ENCODE data around the gene PAPSS2. TPM values are rescaled to one million over a fixed set of nuclear protein-coding genes. Genes with fewer than 3 reads are reported as not detected.

The PAPSS2 gene
- total and polyA plus RNA-seq, 2 experiments from 2014 or later: 38.3 to 58.0 TPM

DNA sequence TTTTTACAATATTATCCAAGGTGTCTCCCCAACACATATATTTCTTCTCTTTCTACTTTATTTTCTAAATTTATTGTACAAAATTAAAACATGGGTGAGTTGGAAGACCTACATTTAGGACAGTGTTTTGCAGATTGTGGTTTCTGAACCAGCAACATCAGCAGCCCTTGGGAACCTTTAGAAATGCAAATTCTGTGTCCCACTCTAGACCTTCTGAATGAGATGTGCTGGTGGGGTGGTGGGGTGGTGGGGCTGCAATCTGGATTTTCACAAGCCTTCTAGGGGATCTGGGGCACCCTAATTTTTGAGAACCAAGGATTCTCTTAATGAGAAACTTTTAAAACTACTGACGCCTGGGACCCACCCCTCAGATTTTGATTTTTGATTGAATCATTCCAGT, 7.4 kb upstream of the PAPSS2 start:
- Histone ChIP-seq H3K79me2 (no peaks in the 10 kb centered on the region), H3K27me3 (no peaks in the 10 kb centered on the region), H3K27ac (no peak overlapping the region), H3K9me3 (ENCODE audit: low read depth) (no peaks in the 10 kb centered on the region), H3K4me3 (no peak overlapping the region), H3K4me2 (no peak overlapping the region), H3K36me3 (replicated peaks; ENCODE audit: insufficient read depth, low read depth) (no peaks in the 10 kb centered on the region), H3K4me1 (ENCODE audit: insufficient read depth) (no peaks in the 10 kb centered on the region), H2AFZ (no peak overlapping the region), H3K9me2 (replicated peaks; ENCODE audit: insufficient read depth) (no peaks in the 10 kb centered on the region), H4K20me1 (ENCODE audit: insufficient read depth, poor library complexity, severe bottlenecking) (no peaks in the 10 kb centered on the region)
- TF ChIP-seq EZH2phosphoT487 (IDR thresholded peaks at IDR 0.05; ENCODE audit: low read depth, severe bottlenecking, unreplicated experiment): no peak
- TF ChIP-seq, protein P1, sequence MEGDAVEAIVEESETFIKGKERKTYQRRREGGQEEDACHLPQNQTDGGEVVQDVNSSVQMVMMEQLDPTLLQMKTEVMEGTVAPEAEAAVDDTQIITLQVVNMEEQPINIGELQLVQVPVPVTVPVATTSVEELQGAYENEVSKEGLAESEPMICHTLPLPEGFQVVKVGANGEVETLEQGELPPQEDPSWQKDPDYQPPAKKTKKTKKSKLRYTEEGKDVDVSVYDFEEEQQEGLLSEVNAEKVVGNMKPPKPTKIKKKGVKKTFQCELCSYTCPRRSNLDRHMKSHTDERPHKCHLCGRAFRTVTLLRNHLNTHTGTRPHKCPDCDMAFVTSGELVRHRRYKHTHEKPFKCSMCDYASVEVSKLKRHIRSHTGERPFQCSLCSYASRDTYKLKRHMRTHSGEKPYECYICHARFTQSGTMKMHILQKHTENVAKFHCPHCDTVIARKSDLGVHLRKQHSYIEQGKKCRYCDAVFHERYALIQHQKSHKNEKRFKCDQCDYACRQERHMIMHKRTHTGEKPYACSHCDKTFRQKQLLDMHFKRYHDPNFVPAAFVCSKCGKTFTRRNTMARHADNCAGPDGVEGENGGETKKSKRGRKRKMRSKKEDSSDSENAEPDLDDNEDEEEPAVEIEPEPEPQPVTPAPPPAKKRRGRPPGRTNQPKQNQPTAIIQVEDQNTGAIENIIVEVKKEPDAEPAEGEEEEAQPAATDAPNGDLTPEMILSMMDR (IDR thresholded peaks at IDR 0.05; ENCODE audit: poor library complexity): no peak
- TF ChIP-seq EZH2 (IDR thresholded peaks at IDR 0.05; ENCODE audit: borderline replicate concordance): no peak
- DNase-seq (ENCODE audit: low spot score): no peak
- 100% methylated on average over 1 of the region's 1 CpG for WGBS (ENCODE audit: low lambda C conversion rate, missing lambda C conversion rate)

DNA sequence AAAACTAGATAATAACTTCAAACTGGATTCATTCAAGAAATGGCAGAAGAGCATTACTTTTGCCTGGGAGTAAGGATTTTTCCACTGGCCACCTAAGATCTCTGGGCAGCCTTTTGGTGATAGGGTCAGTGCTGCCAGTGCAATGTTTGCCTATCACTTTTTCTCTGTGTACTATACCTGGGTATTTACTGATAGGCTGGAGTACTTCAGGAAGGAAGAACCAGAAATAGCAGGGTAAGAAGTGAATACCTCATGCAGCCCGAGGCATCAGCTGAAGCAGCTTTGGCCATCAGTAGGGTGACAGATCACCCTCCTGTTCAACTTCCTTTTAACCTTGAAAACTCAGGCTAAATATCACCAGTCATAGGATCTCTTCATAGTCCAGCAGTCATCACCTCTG, 5.5 kb upstream of the PAPSS2 start:
- no peak for DNase-seq (ENCODE audit: low spot score)

DNA sequence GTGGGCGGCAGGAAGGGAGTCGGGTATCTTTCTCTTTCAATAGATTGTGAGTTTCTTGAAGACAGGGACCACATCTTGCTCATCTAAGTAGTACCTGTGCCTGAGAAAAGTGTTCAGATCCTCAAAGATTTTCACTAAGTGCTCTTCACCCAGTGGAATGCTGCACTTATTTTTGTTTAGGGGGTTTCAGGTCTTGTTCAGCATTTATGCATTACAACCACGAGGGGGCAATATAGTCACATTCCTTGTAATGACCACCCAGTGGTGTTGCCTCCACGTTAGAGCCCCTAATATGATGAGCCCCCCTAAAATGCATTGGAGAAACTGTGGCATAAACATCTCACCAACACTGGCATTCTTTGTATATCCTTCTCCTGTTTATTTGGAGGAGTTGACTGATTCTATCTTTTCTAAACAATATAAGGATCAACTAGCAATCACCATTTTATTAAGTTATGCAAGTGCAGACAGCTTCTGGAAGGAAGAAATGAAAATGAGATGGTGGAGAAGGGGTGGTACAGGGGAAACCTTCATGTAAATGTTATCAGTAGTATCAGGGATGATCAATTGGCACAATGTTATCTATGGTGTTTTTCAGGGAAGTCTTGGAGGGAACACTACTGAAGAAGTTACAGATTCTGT, 3.1 kb upstream of the PAPSS2 start:
- H3K9me3 ChIP-seq (ENCODE audit: low read depth): no peaks in the 10 kb centered on the region
- peak; percentile 75 for DNase-seq (ENCODE audit: low spot score)
- H3K27ac ChIP-seq: no peak overlapping the region
- WGBS (ENCODE audit: low lambda C conversion rate, missing lambda C conversion rate): 42% methylated on average over 4 of the region's 4 CpGs
- no peak overlapping the region for H3K4me3 ChIP-seq
- H3K79me2 ChIP-seq: peaks cover 7% of the 10 kb centered on the region
- TF ChIP-seq, protein P1 (IDR thresholded peaks at IDR 0.05; ENCODE audit: poor library complexity): peak; percentile 74
- TF ChIP-seq EZH2phosphoT487 (IDR thresholded peaks at IDR 0.05; ENCODE audit: low read depth, severe bottlenecking, unreplicated experiment) (no peak), EZH2 (IDR thresholded peaks at IDR 0.05; ENCODE audit: borderline replicate concordance) (no peak)
- H3K27me3 ChIP-seq: no peaks in the 10 kb centered on the region
- H2AFZ ChIP-seq: no peak overlapping the region
- H3K9me2 ChIP-seq (replicated peaks; ENCODE audit: insufficient read depth): no peaks in the 10 kb centered on the region
- no peaks in the 10 kb centered on the region for H3K36me3 ChIP-seq (replicated peaks; ENCODE audit: insufficient read depth, low read depth)
- H3K4me1 ChIP-seq (ENCODE audit: insufficient read depth): no peaks in the 10 kb centered on the region
- H3K4me2 ChIP-seq: no peak overlapping the region
- no peaks in the 10 kb centered on the region for H4K20me1 ChIP-seq (ENCODE audit: insufficient read depth, poor library complexity, severe bottlenecking)

More for the DNA sequence above, 5.5 kb upstream of the PAPSS2 start:
- TF ChIP-seq EZH2phosphoT487 (IDR thresholded peaks at IDR 0.05; ENCODE audit: low read depth, severe bottlenecking, unreplicated experiment) (no peak), EZH2 (IDR thresholded peaks at IDR 0.05; ENCODE audit: borderline replicate concordance) (no peak)
- TF ChIP-seq, protein P1 (IDR thresholded peaks at IDR 0.05; ENCODE audit: poor library complexity): no peak
- H4K20me1 ChIP-seq (ENCODE audit: insufficient read depth, poor library complexity, severe bottlenecking): no peaks in the 10 kb centered on the region
- H3K79me2 ChIP-seq: no peaks in the 10 kb centered on the region
- H2AFZ ChIP-seq: no peak overlapping the region
- H3K9me2 ChIP-seq (replicated peaks; ENCODE audit: insufficient read depth): no peaks in the 10 kb centered on the region
- no peak overlapping the region for H3K27ac ChIP-seq
- no peak overlapping the region for H3K4me3 ChIP-seq
- WGBS (ENCODE audit: low lambda C conversion rate, missing lambda C conversion rate): 41% methylated on average over 1 of the region's 1 CpG
- no peaks in the 10 kb centered on the region for H3K36me3 ChIP-seq (replicated peaks; ENCODE audit: insufficient read depth, low read depth)
- no peaks in the 10 kb centered on the region for H3K27me3 ChIP-seq
- no peak overlapping the region for H3K4me2 ChIP-seq
- H3K9me3 ChIP-seq (ENCODE audit: low read depth): no peaks in the 10 kb centered on the region
- no peaks in the 10 kb centered on the region for H3K4me1 ChIP-seq (ENCODE audit: insufficient read depth)
